B cell (primary cell): Measurements from ENCODE around the gene MLIP. TPM values are rescaled to one million over a fixed set of nuclear protein-coding genes. Genes with fewer than 3 reads are reported as not detected.

Experiments used
- ATAC-seq: fragments of 200-7000 bp; cut with Tn5 transposase; one replicate; pipeline ENCODE4 v1.10.0; 2021; ENCODE audit warnings: low read depth, mild to moderate bottlenecking, moderate number of reproducible peaks, moderate library complexity
- CTCF ChIA-PET: fragments of 350-600 bp; sonication (Branson Sonifier 250); formaldehyde crosslinking; loops from one replicate; lab custom pipeline; 2021; ENCODE audit warnings: antibody characterized with exemption, inconsistent platforms; lab: Charles Lee
- POLR2A ChIA-PET: fragments of 350-600 bp; sonication (Branson Sonifier 250); formaldehyde crosslinking; loops from one replicate; lab custom pipeline; 2021; ENCODE audit warnings: antibody characterized with exemption; lab: Charles Lee
- DNase-seq: peaks from one replicate; pipeline ENCODE4 v3.0.0; 2013
- H2AFZ ChIP-seq: 2 replicates; pipeline ENCODE4 v1.6.1; 2012; ENCODE audit warnings: mild to moderate bottlenecking, low read depth, low read length; ENCODE audit not compliant: insufficient read depth, poor library complexity, severe bottlenecking
- H3K27ac ChIP-seq, 2 donors: 1 replicate in 1 of 2; 2 replicates in 1 of 2; pipeline ENCODE4 v1.5.1; 2012 to 2013; ENCODE audit warnings: low read length in 2 of 2, mild to moderate bottlenecking in 2 of 2, moderate library complexity in 1 of 2
- H3K27me3 ChIP-seq, 4 experiments: fragments of 200-600 bp in 1 of 4; sonication (generic) in 1 of 4; replicated peaks in 1 of 4; 1 replicate in 2 of 4; 2 replicates in 2 of 4; pipeline versions ENCODE4 v1.6.1 to v1.7.0; 2013 to 2016; ENCODE audit warnings: low read length in 3 of 4, mild to moderate bottlenecking in 2 of 4, mixed read lengths in 1 of 4, moderate library complexity in 1 of 4; ENCODE audit not compliant: insufficient read depth in 4 of 4, control insufficient read depth in 3 of 4; ENCODE audit errors: control extremely low read depth in 1 of 4
- H3K36me3 ChIP-seq, 2 experiments: replicated peaks in 1 of 2; 1 replicate in 1 of 2; 2 replicates in 1 of 2; pipeline versions ENCODE4 v1.6.1 to v1.7.1; 2013; ENCODE audit warnings: low read length in 1 of 2; ENCODE audit not compliant: insufficient read depth in 2 of 2, control insufficient read depth in 1 of 2; ENCODE audit errors: control extremely low read depth in 1 of 2, extremely low read depth in 1 of 2
- H3K4me1 ChIP-seq, 2 donors: fragments of 200-600 bp in 1 of 2; sonication (generic) in 1 of 2; 1 replicate in 1 of 2; 2 replicates in 1 of 2; pipeline versions ENCODE4 v1.5.1 to v1.6.1; 2013 to 2017; ENCODE audit warnings: low read length in 2 of 2; ENCODE audit not compliant: control insufficient read depth in 2 of 2, insufficient read depth in 2 of 2
- H3K4me2 ChIP-seq: replicated peaks from 2 replicates; pipeline ENCODE3; 2012; ENCODE audit warnings: mild to moderate bottlenecking, low read depth, low read length; ENCODE audit not compliant: poor library complexity, severe bottlenecking
- H3K4me3 ChIP-seq, 5 experiments: fragments of 200-600 bp in 1 of 5; sonication (generic) in 1 of 5; 1 replicate in 3 of 5; 2 replicates in 2 of 5; pipeline versions ENCODE4 v1.5.1 to v1.7.0; 2011 to 2016; ENCODE audit warnings: low read length in 4 of 5, mild to moderate bottlenecking in 4 of 5, low read depth in 2 of 5, control low read depth in 1 of 5, moderate library complexity in 1 of 5; ENCODE audit not compliant: insufficient read depth in 1 of 5; ENCODE audit errors: control extremely low read depth in 1 of 5, extremely low read depth in 1 of 5
- H3K79me2 ChIP-seq: fragments of 200-600 bp; sonication (generic); one replicate; pipeline ENCODE4 v1.6.0; 2016; ENCODE audit warnings: low read length; ENCODE audit not compliant: control insufficient read depth, insufficient read depth
- H3K9ac ChIP-seq: fragments of 200-600 bp; sonication (generic); 2 replicates; pipeline ENCODE4 v1.6.1; 2017; ENCODE audit warnings: mild to moderate bottlenecking, low read length, moderate library complexity
- H3K9me3 ChIP-seq, 3 donors: one replicate each; pipeline versions ENCODE4 v1.6.1 to v1.7.1; 2013; ENCODE audit warnings: low read length in 2 of 3; ENCODE audit not compliant: control insufficient read depth in 2 of 3, insufficient read depth in 1 of 3; ENCODE audit errors: control extremely low read depth in 1 of 3
- H4K20me1 ChIP-seq: 2 replicates; pipeline ENCODE4 v1.6.0; 2012; ENCODE audit warnings: mild to moderate bottlenecking, low read length; ENCODE audit not compliant: insufficient read depth, control insufficient read depth, poor library complexity, severe bottlenecking
- H3K27ac Mint-ChIP-seq: one replicate; pipeline ENCODE4 v1.8.0; 2021; ENCODE audit warnings: mixed read lengths
- H3K27me3 Mint-ChIP-seq: one replicate; pipeline ENCODE4 v1.8.0; 2021; ENCODE audit warnings: mixed read lengths
- H3K4me1 Mint-ChIP-seq: one replicate; pipeline ENCODE4 v1.8.0; 2021; ENCODE audit warnings: mixed read lengths
- H3K4me3 Mint-ChIP-seq: one replicate; pipeline ENCODE4 v1.8.0; 2021; ENCODE audit warnings: mixed read lengths
- H3K9me3 Mint-ChIP-seq: one replicate; pipeline ENCODE4 v1.8.0; 2022; ENCODE audit warnings: mixed read lengths; ENCODE audit not compliant: insufficient read depth
- EZH2 ChIP-seq: IDR thresholded peaks from 2 replicates; pipeline ENCODE4 v1.6.1; 2012; ENCODE audit warnings: borderline replicate concordance, low read depth, mild to moderate bottlenecking, moderate library complexity, low read length; ENCODE audit not compliant: insufficient read depth, poor library complexity, severe bottlenecking
- WGBS: methylation state at CpG from one replicate; pipeline ENCODE4 v1.1.5; 2013; ENCODE audit warnings: missing lambda C conversion rate; ENCODE audit not compliant: insufficient coverage; 5-methylcytosine and 5-hydroxymethylcytosine counted together
- intact Hi-C: fragments of 100-400 bp; cut with micrococcal nuclease; formaldehyde crosslinking; loops from one replicate; pipeline ENCODE4 v1.10.0; 2022
- polyA plus RNA-seq: library from polyadenylated mRNA; depleted of rRNA; stranded (reverse); fragments of >200 nt; gene quantifications from 2 replicates; pipeline ENCODE4 v1.2.3, GENCODE V29; 2012
- total RNA-seq, 2 donors: library from RNA; stranded (reverse); fragments of 120-200 nt in 1 of 2; gene quantifications; 1 replicate in 1 of 2; 2 replicates in 1 of 2; pipeline versions ENCODE4 v1.2.3 to v1.2.4, GENCODE V29; 2013 to 2022
- TF ChIP-seq, protein P1 (sequence below): fragments of 200-600 bp; IDR thresholded peaks from one replicate; pipeline ENCODE4 v1.8.0; 2022; ENCODE audit warnings: antibody characterized with exemption, mild to moderate bottlenecking

Gene MLIP
- total and polyA plus RNA-seq, 2 donors (not counting 1 experiment from before 2014, with no cell fraction given) = not detected

- WGBS = 84% methylated on average over 2 of the region's 6 CpGs
- ATAC-seq (no peak), DNase-seq (no peak)
- H3K9me3 ChIP-seq = no peaks in the 10 kb centered on the region
- H3K27me3 ChIP-seq = no peaks in the 10 kb centered on the region
- no peak for TF ChIP-seq EZH2
- TF ChIP-seq, protein P1, sequence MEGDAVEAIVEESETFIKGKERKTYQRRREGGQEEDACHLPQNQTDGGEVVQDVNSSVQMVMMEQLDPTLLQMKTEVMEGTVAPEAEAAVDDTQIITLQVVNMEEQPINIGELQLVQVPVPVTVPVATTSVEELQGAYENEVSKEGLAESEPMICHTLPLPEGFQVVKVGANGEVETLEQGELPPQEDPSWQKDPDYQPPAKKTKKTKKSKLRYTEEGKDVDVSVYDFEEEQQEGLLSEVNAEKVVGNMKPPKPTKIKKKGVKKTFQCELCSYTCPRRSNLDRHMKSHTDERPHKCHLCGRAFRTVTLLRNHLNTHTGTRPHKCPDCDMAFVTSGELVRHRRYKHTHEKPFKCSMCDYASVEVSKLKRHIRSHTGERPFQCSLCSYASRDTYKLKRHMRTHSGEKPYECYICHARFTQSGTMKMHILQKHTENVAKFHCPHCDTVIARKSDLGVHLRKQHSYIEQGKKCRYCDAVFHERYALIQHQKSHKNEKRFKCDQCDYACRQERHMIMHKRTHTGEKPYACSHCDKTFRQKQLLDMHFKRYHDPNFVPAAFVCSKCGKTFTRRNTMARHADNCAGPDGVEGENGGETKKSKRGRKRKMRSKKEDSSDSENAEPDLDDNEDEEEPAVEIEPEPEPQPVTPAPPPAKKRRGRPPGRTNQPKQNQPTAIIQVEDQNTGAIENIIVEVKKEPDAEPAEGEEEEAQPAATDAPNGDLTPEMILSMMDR = no peak
- no peak overlapping the region for H3K27ac ChIP-seq
- H3K4me3 ChIP-seq = no peak overlapping the region
- no peak overlapping the region for H3K4me2 ChIP-seq
- no peak overlapping the region for H2AFZ ChIP-seq
- Mint-ChIP-seq H3K4me1 (no peaks in the 10 kb centered on the region), H3K9me3 (peaks cover 3% of the 10 kb centered on the region), H3K4me3 (no peak overlapping the region), H3K27me3 (peaks cover 8% of the 10 kb centered on the region), H3K27ac (no peak overlapping the region)
- intact Hi-C loops = no loop called here
- POLR2A ChIA-PET = no interaction called here
- no peaks in the 10 kb centered on the region for H3K79me2 ChIP-seq
- no peaks in the 10 kb centered on the region for H4K20me1 ChIP-seq
- no peaks in the 10 kb centered on the region for H3K36me3 ChIP-seq
- CTCF ChIA-PET = interaction anchor here (0.6 kb wide), 1 partner anchor 230 kb away, joined by 3 read pairs; no protein-coding TSS in a partner anchor
- no peaks in the 10 kb centered on the region for H3K4me1 ChIP-seq
- no peak overlapping the region for H3K9ac ChIP-seq
Observed at GRCh38 chr6:54098450-54099044, 12.7 kb upstream of the MLIP start.

GRCh38 chr6:54099225-54099624 lies 12.0 kb upstream of the MLIP start:
- H3K79me2 ChIP-seq = no peaks in the 10 kb centered on the region
- ATAC-seq (no peak), DNase-seq (no peak)
- no peaks in the 10 kb centered on the region for H3K36me3 ChIP-seq
- H3K4me3 ChIP-seq = no peak overlapping the region
- intact Hi-C loops = no loop called here
- no peaks in the 10 kb centered on the region for H4K20me1 ChIP-seq
- TF ChIP-seq EZH2 = no peak
- TF ChIP-seq, protein P1 = no peak
- no peak overlapping the region for H3K4me3 Mint-ChIP-seq
- H3K9me3 Mint-ChIP-seq = peaks cover 3% of the 10 kb centered on the region
- no peak overlapping the region for H3K27ac Mint-ChIP-seq
- no peak overlapping the region for H2AFZ ChIP-seq
- H3K27me3 ChIP-seq = no peaks in the 10 kb centered on the region
- ChIA-PET POLR2A (no interaction called here), CTCF (no interaction called here)
- WGBS = no CpG with 5 or more reads among the region's 3 CpGs
- H3K4me2 ChIP-seq = no peak overlapping the region
- H3K4me1 ChIP-seq = no peaks in the 10 kb centered on the region
- H3K27ac ChIP-seq = no peak overlapping the region
- H3K9me3 ChIP-seq = no peaks in the 10 kb centered on the region
- H3K27me3 Mint-ChIP-seq = peaks cover 8% of the 10 kb centered on the region
- H3K9ac ChIP-seq = no peak overlapping the region
- no peaks in the 10 kb centered on the region for H3K4me1 Mint-ChIP-seq
